GM21717 (cell line): Measurements from ENCODE around the gene TIMM10.

Experiments used
- ATAC-seq: cut with Tn5 transposase; IDR thresholded peaks from one replicate; pipeline ENCODE4 v1.9.1; 2021; ENCODE audit warnings: mild to moderate bottlenecking, moderate library complexity; ENCODE audit not compliant: unreplicated experiment

TIMM10 gene

GRCh38 chr11:57485217-57485990, 45.1 kb downstream of the TIMM10 start:
- ATAC-seq = no peak

DNA sequence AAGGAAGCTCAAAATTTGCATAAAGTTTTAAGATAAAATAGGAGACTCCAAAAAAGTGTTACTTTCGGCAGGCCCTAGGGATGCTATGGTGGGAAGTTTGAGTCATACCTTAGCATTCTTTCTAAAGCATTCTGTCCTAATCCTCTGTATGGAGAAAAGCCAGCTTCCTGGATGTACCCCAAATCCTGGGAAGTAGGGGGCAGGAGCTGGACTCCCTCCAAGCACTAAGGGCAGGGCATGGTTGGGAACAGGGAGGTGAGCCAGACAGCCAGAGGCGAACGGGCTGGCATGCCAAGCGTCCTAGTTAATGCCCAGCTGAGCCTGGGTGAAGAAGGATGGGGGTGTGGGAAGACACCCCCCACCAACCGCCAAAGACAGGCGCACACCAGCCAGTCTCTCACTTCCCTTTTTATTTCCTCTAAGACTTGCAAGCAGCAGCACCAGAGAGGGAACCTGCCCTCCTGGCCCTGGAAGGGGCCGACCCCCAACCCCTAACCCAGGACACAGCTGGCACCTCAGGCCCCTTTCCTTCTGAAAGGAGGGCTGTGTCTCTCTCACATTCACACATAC, 46.3 kb downstream of the TIMM10 start:
- peak; percentile 50 for ATAC-seq

GRCh38 chr11:57483562-57483918, 47.0 kb downstream of the TIMM10 start:
- ATAC-seq = no peak

- no peak for ATAC-seq
Measured at GRCh38 chr11:57482782-57483561, 47.6 kb downstream of the TIMM10 start.

DNA sequence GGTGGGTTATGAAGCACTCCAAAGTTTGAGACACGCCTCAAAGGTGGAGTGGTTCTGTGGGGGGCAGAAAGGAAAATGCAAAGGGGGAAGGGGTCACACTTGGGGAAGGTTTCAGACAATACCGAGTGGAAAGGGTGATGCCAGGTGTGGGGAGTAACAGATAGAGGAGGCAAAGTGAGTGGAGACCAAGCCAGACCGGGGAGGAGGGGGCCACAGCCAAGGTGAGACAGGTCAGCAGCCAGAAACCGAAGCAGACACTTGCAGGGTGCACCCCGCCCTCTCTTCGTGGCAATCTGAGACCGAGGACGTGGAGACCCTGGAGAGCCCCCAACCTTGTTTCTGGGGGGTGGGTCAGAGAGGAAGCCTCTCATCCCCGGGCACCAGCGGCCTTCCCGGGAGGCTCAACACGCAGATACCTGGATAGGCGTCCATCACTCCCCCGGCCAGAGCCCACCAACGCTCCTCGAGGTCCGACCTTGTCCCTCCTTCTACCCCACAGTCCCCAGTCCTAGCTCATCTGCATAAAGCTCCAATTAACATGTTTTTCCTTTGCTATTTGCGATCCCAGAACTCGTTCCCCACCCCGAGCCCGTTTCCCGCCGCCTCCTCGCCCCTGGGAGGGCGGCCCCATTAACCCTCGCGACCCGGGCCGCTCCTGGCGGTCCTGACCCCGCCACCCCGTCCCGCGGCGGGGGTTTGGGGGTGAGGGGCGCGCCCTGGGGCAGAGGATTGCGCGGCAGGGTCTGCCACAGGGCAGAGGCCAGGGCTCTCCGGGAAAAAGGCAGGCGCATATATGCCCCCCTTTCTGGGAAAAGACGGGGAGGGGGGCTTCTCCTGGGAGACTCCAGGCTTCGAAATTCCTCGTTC, 48.4 kb downstream of the TIMM10 start:
- ATAC-seq = no peak

- ATAC-seq = no peak
Measured at GRCh38 chr11:57481315-57481714, 49.2 kb downstream of the TIMM10 start.

GRCh38 chr11:57480409-57481137, 50.0 kb downstream of the TIMM10 start:
- ATAC-seq = peak; percentile 43

- ATAC-seq = no peak
Measured at GRCh38 chr11:57479911-57480310, 50.6 kb downstream of the TIMM10 start.

GRCh38 chr11:57479021-57479663, 51.4 kb downstream of the TIMM10 start:
- no peak for ATAC-seq
